ENCODE data around the gene CENPT. TPM values are rescaled to one million over a fixed set of nuclear protein-coding genes. Genes with fewer than 3 reads are reported as not detected.
A peak's percentile ranks its signal among the peaks of the same experiment; 100 is the strongest.

The CENPT gene
- total and polyA plus RNA-seq, 4 experiments from 2014 or later = 15.4 to 107 (median 60.4) TPM

GRCh38 chr16:67780847-67781564 is 66.5 kb downstream of the CENPT start:
- no peaks in the 10 kb centered on the region for H3K36me3 ChIP-seq (ENCODE audit: insufficient read depth, low read length)
- H3K4me3 ChIP-seq (ENCODE audit: low read length in 2 of 2) = no peak overlapping the region
- H3K27me3 ChIP-seq (ENCODE audit: insufficient read depth, low read length) = no peaks in the 10 kb centered on the region
- intact Hi-C loops (cut with micrococcal nuclease) = no loop called here
- H3K27ac ChIP-seq (ENCODE audit: low read depth, low read length) = no peak overlapping the region
- H3K4me1 ChIP-seq (ENCODE audit: insufficient read depth, low read length) = peaks cover 27% of the 10 kb centered on the region
- ChIA-PET CTCF (ENCODE audit: partially characterized antibody) (interaction anchor here (0.6 to 2.3 kb wide), 7 partner anchors 11 to 267 kb away, joined by 3 to 6 read pairs (median 3); no protein-coding TSS in a partner anchor), POLR2A (ENCODE audit: partially characterized antibody) (interaction anchor here (0.7 to 1.5 kb wide), 4 partner anchors 21 to 155 kb away, joined by 3 to 6 read pairs (median 4); partner anchors contain the start of genes GFOD2, RANBP10 and TSNAXIP1)
- peaks cover 0 to 16% of the 10 kb centered on the region in 2 donors for H3K36me3 Mint-ChIP-seq
- peak overlapping the region in 2 of 8 donors; percentile 8 to 29 for H3K4me3 Mint-ChIP-seq
- H3K27ac Mint-ChIP-seq = peak overlapping the region; percentile 77 to 93 (median 90)
- H3K9me3 ChIP-seq (ENCODE audit: control insufficient read depth in 1 of 2, low read length in 2 of 2) = no peaks in the 10 kb centered on the region
- H3K9me3 Mint-ChIP-seq = no peaks in the 10 kb centered on the region
- no peaks in the 10 kb centered on the region for H3K27me3 Mint-ChIP-seq
- H3K4me1 Mint-ChIP-seq = peaks cover 19 to 40% (median 28%) of the 10 kb centered on the region in 4 donors
- DNase-seq = no peak

DNA sequence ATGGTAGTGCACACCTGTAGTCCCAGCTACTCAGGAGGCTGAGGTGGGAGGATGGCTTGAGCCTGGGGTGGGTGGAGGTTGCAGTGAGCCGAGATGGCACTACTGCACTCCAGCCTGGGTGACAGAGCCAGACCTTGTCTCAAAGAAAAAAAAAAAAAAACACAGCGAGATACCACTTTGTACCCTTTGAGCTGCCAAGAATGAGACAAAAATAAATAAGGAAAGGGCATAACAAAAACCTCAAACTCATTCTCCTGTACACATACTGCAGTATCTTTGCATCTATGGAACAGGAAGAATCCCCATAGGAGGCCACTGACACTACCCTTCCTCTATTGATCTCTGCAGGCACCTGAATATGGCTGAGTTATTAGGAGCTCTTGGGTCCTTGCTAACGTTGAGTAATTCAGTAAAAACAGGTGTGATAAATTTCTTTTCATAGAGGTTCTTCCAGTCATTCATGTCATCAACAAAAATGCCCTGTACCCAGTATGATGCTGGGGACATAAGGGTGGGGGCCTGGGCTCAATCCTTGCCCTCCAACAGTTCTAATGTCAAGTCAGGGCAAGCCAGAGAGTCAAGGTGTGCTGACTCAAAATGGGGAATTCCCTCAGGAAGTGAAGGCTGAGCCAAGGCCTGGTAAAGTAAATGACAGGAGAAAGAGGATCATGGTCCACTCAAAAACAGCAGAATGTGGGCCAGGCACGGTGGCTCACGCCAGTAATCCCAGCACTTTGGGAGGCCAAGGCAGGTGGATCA is 68.1 kb downstream of the CENPT start:
- no peak overlapping the region for H3K27ac ChIP-seq (ENCODE audit: low read depth, low read length)

More for the DNA sequence above, 68.1 kb downstream of the CENPT start:
- peaks cover 3 to 17% of the 10 kb centered on the region in 2 donors for H3K36me3 Mint-ChIP-seq
- H3K27me3 Mint-ChIP-seq = no peaks in the 10 kb centered on the region
- no peak overlapping the region for H3K4me3 ChIP-seq (ENCODE audit: low read length in 2 of 2)
- no peaks in the 10 kb centered on the region for H3K27me3 ChIP-seq (ENCODE audit: insufficient read depth, low read length)
- H3K4me1 ChIP-seq (ENCODE audit: insufficient read depth, low read length) = peaks cover 27% of the 10 kb centered on the region
- ChIA-PET CTCF (ENCODE audit: partially characterized antibody) (interaction anchor here (0.7 to 2.3 kb wide), 4 partner anchors 10 to 28 kb away, joined by 3 to 6 read pairs (median 3); no protein-coding TSS in a partner anchor), POLR2A (ENCODE audit: partially characterized antibody) (interaction anchor here (1.2 kb wide), 1 partner anchor 60 kb away, joined by 4 read pairs; the partner anchor contains the start of gene GFOD2)
- H3K36me3 ChIP-seq (ENCODE audit: insufficient read depth, low read length) = no peaks in the 10 kb centered on the region
- peak overlapping the region in 5 of 7 donors; percentile 5 to 68 (median 41) for H3K27ac Mint-ChIP-seq
- H3K4me1 Mint-ChIP-seq = peaks cover 21 to 40% (median 31%) of the 10 kb centered on the region in 4 donors
- H3K9me3 Mint-ChIP-seq = no peaks in the 10 kb centered on the region
- H3K4me3 Mint-ChIP-seq = no peak overlapping the region
- DNase-seq = no peak
- no peaks in the 10 kb centered on the region for H3K9me3 ChIP-seq (ENCODE audit: control insufficient read depth in 1 of 2, low read length in 2 of 2)
- intact Hi-C loops (cut with micrococcal nuclease) = no loop called here

Other genes starting within 250 kb of the CENPT start
- 100 to 1,000 TPM; 194 to 195 TPM for gene CARMIL2, start 202.5 kb downstream of the CENPT start, total RNA-seq
- gene CARMIL2, start 202.5 kb downstream of the CENPT start, polyA plus RNA-seq = 10 to 100 TPM in 1 of 2 donors, 1 to 10 TPM in 1; 7.5 to 36.3 TPM
- gene ACD, start 187.4 kb downstream of the CENPT start, total RNA-seq = 10 to 100 TPM; 49.6 to 50.6 TPM
- 10 to 100 TPM; 33.3 to 48.5 TPM for gene ACD, start 187.4 kb downstream of the CENPT start, polyA plus RNA-seq
- 1 to 10 TPM; 7.4 to 8.8 TPM for gene PARD6A, start 186.7 kb downstream of the CENPT start, total RNA-seq
- gene PARD6A, start 186.7 kb downstream of the CENPT start, polyA plus RNA-seq = 10 to 100 TPM; 17.8 to 26.5 TPM
- gene ENKD1, start 180.9 kb downstream of the CENPT start, total RNA-seq = 1 to 10 TPM; 6.7 to 7.7 TPM
- gene ENKD1, start 180.9 kb downstream of the CENPT start, polyA plus RNA-seq = 1 to 10 TPM; 1.1 to 2.4 TPM
- 1 to 10 TPM; 2.9 to 3.6 TPM for gene C16orf86, start 180.9 kb downstream of the CENPT start, total RNA-seq
- 1 to 10 TPM; 4.1 TPM for gene C16orf86, start 180.9 kb downstream of the CENPT start, polyA plus RNA-seq
- 10 to 100 TPM; 18.0 to 19.8 TPM for gene GFOD2, start 128.4 kb downstream of the CENPT start, total RNA-seq
- gene GFOD2, start 128.4 kb downstream of the CENPT start, polyA plus RNA-seq = 10 to 100 TPM; 10.8 to 19.2 TPM
- gene RANBP10, start 41.1 kb downstream of the CENPT start, total RNA-seq = 10 to 100 TPM; 25.6 to 27.8 TPM
- 10 to 100 TPM in 1 of 2 donors, 1 to 10 TPM in 1; 7.1 to 14.7 TPM for gene RANBP10, start 41.1 kb downstream of the CENPT start, polyA plus RNA-seq
- gene TSNAXIP1, start 40.8 kb downstream of the CENPT start, total RNA-seq = under 1 TPM; 0.44 to 0.64 TPM
- not detected for gene TSNAXIP1, start 40.8 kb downstream of the CENPT start, polyA plus RNA-seq
- gene THAP11, start 5.4 kb downstream of the CENPT start, total RNA-seq = 10 to 100 TPM; 56.8 to 58.4 TPM
- 100 to 1,000 TPM; 130 to 147 TPM for gene THAP11, start 5.4 kb downstream of the CENPT start, polyA plus RNA-seq
- 10 to 100 TPM; 41.2 to 45.9 TPM for gene NUTF2, start 760 bp downstream of the CENPT start, total RNA-seq
- gene NUTF2, start 760 bp downstream of the CENPT start, polyA plus RNA-seq = 100 to 1,000 TPM; 127 to 128 TPM
- gene EDC4, start 25.4 kb upstream of the CENPT start, total RNA-seq = 100 to 1,000 TPM; 141 to 144 TPM
- 10 to 100 TPM; 18.5 to 37.3 TPM for gene EDC4, start 25.4 kb upstream of the CENPT start, polyA plus RNA-seq
- 1 to 10 TPM; 5.9 to 7.0 TPM for gene NRN1L, start 37.2 kb upstream of the CENPT start, total RNA-seq
- gene NRN1L, start 37.2 kb upstream of the CENPT start, polyA plus RNA-seq = under 1 TPM; 0.81 to 0.96 TPM
- 10 to 100 TPM; 22.3 to 25.1 TPM for gene PSKH1, start 45.6 kb upstream of the CENPT start, total RNA-seq
- gene PSKH1, start 45.6 kb upstream of the CENPT start, polyA plus RNA-seq = 10 to 100 TPM; 19.4 to 25.3 TPM
- 1 to 10 TPM; 5.1 to 8.6 TPM for gene CTRL, start 84.2 kb upstream of the CENPT start, total RNA-seq
- 1 to 10 TPM in 1 of 2 donors, under 1 TPM in 1; 0.41 to 1.8 TPM for gene CTRL, start 84.2 kb upstream of the CENPT start, polyA plus RNA-seq
- gene PSMB10, start 89.2 kb upstream of the CENPT start, total RNA-seq = 100 to 1,000 TPM; 147 to 152 TPM
- 100 to 1,000 TPM; 461 to 777 TPM for gene PSMB10, start 89.2 kb upstream of the CENPT start, polyA plus RNA-seq
- 10 to 100 TPM; 18.2 to 20.3 TPM for gene LCAT, start 96.4 kb upstream of the CENPT start, total RNA-seq
- gene LCAT, start 96.4 kb upstream of the CENPT start, polyA plus RNA-seq = 1 to 10 TPM in 1 of 2 donors, not detected in 1; 1.9 TPM
- gene SLC12A4, start 120.9 kb upstream of the CENPT start, total RNA-seq = 10 to 100 TPM; 33.2 to 33.5 TPM
- 1 to 10 TPM; 4.0 to 5.1 TPM for gene SLC12A4, start 120.9 kb upstream of the CENPT start, polyA plus RNA-seq
- 1 to 10 TPM in 1 of 2 experiments, under 1 TPM in 1; 0.91 to 1.2 TPM for gene DPEP3, start 132.8 kb upstream of the CENPT start, total RNA-seq
- gene DPEP3, start 132.8 kb upstream of the CENPT start, polyA plus RNA-seq = not detected
- 100 to 1,000 TPM; 106 to 119 TPM for gene DPEP2, start 151.8 kb upstream of the CENPT start, total RNA-seq
- gene DPEP2, start 151.8 kb upstream of the CENPT start, polyA plus RNA-seq = 10 to 100 TPM; 46.9 to 58.8 TPM
- not detected for gene DPEP2NB, start 168.2 kb upstream of the CENPT start, total RNA-seq
- gene DPEP2NB, start 168.2 kb upstream of the CENPT start, polyA plus RNA-seq = not detected
- gene DDX28, start 175.5 kb upstream of the CENPT start, total RNA-seq = 10 to 100 TPM; 16.1 to 17.0 TPM
- 10 to 100 TPM; 36.0 to 55.8 TPM for gene DDX28, start 175.5 kb upstream of the CENPT start, polyA plus RNA-seq
- gene DUS2, start 175.6 kb upstream of the CENPT start, total RNA-seq = 10 to 100 TPM; 13.8 to 14.6 TPM
- 10 to 100 TPM in 1 of 2 donors, 1 to 10 TPM in 1; 9.0 to 11.9 TPM for gene DUS2, start 175.6 kb upstream of the CENPT start, polyA plus RNA-seq
- gene NFATC3, start 237.7 kb upstream of the CENPT start, total RNA-seq = 100 to 1,000 TPM; 127 to 134 TPM
- 10 to 100 TPM; 76.5 to 94.9 TPM for gene NFATC3, start 237.7 kb upstream of the CENPT start, polyA plus RNA-seq

Data from CD4-positive, alpha-beta memory T cell (primary cell).